SIG-M5 (cell line): ENCODE data around the gene NDUFB10.
"Not testable (repeated sequence)": the region's sequence is repeated elsewhere in the genome, so short reads cannot be mapped to it uniquely, and the experiment has no call there.

Experiments used
- DNase-seq: peaks from one replicate; lab custom pipeline; 2025; lab: John Stamatoyannopoulos, UW

Gene NDUFB10

DNA sequence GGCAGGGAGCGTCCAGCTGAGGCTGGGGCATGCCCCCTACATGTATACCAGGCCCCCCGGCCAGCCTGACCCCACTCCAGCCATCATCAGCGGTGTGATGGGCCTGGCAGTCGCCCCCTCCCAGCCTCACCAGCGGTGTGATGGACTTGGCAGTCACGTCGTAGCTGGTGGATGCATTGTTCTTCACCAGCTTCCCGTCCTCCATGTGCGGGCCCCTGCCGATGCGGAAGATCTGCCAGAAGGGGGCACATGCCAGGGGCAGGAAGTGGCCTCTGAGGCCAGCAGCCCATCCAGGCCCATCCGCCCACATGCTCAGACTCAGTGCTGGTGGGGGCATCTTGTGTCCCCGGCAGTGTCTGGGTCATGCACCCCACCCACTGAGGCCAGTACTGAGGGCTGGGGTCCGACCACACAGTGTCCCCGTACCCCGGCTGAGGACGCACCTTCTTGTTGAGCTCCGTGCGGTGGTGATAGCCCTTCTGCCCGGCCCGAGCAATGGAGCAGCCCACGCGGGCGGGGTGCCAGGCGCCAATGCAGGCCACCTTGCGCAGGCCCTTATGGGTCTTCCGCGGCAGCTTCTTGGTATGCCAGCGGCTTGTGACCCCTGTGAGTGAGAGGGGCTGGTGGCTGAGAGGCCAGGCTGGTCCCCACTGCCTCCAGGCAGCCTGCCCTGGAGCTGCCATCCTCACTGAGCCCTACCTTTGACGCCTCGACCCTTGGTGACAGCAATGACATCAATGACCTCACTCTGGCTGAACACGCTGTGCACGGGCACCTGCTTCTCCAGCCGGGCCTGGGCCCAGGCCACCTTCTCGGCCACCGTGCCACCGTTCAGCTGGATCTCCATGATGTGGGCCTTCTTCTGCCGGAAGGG lies 12.6 kb upstream of the NDUFB10 start:
- DNase-seq: no peak

DNA sequence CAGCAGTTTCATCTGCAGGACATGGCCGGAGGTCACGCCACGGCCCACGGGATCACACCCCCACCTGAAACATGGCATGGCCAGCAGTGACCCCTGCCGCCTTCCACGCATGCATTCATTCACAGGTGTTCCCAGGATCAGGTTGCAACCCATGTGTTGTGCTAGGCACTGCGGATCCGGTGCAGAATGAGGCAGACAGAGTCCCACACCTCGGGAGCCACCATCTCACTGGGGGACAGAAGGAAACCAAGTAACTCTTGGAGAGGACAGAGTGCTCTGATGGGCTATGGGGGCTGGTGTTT lies 12.0 kb upstream of the NDUFB10 start:
- no peak for DNase-seq

GRCh38 chr16:1949507-1949906 lies 9.8 kb upstream of the NDUFB10 start:
- DNase-seq: no peak

DNA sequence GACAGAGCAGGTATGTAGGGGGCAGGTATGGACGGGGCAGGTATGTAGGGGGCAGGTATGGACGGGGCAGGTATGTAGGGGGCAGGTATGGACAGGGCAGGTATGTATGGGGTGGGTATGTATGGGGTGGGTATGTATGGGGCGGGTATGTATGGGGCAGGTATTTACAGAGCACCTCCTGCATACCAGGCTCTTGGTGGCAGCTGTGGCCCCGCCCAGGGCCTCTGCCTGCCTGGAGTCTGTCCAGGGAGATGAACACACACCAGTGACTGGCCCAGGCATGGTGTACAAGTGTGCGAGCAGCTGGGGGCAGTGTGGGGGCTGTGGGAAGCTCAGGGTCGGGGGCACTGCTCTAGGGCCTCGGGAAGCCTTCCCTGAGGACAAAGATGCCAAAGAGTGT lies 9.3 kb upstream of the NDUFB10 start:
- DNase-seq: no peak

GRCh38 chr16:1950559-1950958 lies 8.8 kb upstream of the NDUFB10 start:
- DNase-seq: no peak

GRCh38 chr16:1953734-1954133 lies 5.6 kb upstream of the NDUFB10 start:
- no peak for DNase-seq

DNA sequence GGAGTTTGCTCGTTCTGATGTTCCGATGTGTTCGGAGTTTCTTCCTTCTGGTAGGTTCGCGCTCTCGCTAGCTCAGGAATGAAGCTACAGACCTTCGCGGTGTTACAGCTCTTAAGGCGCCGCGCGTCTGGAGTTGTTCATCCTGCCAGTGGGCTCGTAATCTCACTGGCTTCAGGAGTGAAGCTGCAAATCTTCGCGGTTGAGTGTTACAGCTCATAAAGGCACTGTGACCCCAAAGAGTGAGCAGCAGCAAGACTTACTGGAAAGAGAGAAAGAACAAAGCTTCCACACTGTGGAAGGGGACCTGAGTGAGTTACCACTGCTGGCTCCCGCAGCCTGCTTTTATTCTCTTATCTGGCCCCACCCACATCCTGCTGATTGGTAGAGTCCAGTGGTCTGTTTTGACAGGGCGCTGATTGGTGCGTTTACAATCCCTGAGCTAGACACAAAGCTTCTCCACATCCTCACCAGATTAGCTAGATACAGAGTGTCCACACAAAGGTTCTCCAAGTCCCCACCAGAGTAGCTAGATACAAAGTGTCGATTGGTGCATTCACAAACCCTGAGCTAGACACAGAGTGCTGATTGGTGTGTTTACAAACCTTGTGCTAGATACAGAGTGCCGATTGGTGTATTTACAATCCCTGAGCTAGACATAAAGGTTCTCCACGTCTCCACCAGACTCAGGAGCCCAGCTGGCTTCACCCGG lies 1.8 kb upstream of the NDUFB10 start:
- not testable (repeated sequence) for DNase-seq

DNA sequence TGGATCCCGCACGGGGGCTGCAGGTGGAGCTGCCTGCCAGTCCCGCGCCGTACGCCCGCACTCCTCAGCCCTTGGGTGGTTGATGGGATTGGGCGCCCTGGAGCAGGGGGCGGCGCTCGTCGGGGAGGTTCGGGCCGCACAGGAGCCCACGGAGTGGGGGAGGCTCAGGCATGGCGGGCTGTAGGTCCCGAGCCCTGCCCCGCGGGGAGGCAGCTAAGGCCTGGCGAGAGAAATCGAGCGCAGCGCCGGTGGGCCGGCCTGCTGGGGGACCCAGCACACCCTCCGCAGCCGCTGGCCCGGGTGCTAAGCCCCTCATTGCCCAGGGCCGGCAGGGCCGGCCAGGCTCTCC lies 1.2 kb upstream of the NDUFB10 start:
- DNase-seq: not testable (repeated sequence)

DNA sequence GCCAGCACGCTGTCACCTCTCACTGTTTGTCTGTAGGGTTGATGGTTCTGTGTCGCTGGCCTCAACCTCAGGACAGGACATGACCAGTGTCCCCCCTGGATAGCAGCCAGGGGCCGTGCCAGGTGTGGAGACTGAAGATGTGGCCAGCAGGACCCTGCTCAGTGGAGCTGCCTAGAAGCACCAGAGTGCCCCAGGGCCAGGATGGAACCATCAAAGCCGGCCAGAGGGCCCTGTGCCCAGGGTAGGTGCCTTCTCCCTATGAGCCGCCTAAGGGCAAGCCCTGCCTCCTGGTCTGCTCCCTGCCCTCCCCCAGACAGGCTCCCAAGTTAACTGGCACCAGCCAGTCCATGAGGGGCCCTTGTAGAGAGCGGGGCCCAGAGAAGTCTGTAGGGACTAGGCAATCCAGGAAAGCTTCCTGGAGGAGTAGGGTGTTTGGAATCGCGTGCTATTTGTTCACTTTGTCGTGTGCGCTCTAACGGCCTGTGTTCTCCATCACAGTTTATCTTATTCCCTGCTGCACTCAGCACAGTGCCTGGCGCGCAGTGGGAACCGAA lies 546 bp upstream of the NDUFB10 start:
- no peak for DNase-seq

GRCh38 chr16:1960665-1961630 lies 1.6 kb downstream of the NDUFB10 start:
- no peak for DNase-seq

DNA sequence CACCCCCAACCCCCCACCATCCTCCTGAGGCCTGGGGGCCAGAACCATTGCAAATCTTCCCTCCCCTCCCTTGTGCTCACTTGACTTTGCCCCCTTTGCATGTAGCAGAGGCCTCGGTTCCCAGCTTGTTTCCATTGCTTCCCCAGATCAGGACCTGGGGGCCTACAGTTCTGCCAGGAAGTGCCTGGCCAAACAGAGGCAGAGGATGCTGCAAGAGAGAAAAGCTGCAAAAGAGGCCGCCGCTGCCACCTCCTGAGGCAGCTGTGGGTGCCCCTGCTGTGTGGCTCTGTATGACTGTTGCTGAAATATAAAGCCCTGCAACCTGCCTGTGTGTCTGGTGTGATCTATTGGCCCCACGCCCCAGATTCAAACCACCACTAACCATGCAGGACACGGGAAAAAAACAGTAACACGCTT lies 2.3 kb downstream of the NDUFB10 start:
- no peak for DNase-seq

DNA sequence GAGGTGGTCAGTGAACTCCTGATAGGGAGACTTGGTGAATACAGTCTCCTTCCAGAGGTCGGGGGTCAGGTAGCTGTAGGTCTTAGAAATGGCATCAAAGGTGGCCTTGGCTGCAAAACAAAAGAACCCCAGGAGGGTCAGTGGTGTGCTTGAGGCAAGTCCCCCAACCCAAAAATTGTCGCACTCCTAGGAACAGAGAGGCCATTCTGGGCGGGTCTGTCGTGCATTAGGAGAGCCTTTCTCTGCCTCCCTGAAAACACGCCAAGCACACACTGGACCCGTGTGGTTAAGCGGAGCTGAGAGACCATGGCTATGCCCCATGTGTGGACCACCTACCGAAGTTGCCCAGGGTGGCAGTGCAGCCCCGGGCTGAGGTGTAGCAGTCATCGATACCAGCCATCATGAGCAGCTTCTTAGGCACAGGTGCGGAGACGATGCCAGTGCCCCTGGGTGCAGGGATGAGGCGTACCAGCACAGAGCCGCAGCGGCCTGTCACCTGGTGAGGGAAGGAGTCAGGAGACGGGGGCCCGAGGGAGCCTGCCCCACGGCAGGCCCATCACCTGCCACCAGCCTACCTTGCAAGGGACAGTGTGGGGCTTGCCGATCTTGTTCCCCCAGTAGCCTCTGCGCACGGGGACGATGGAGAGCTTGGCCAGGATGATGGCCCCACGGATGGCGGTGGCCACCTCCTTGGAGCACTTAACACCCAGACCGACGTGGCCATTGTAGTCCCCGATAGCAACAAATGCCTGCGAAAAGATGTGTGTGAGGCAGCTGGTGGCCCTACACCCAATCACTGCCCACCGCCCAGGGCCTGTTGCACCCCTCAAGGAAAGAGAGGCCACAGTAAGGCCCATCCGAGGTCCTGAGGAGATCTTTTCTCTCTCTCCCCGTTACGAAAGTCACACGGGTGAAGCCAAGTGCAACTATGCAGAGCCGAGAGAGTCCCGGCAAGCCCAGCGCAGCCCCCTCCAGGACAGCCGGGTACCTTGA lies 3.1 kb downstream of the NDUFB10 start:
- not testable (repeated sequence) for DNase-seq

GRCh38 chr16:1963806-1964505 lies 4.6 kb downstream of the NDUFB10 start:
- DNase-seq: no peak

- DNase-seq: peak; percentile 69
Measured at GRCh38 chr16:1964506-1965395, 5.4 kb downstream of the NDUFB10 start, which contains the start of gene RPS2. Gene RPS2 (minus strand): TSS chr16:1964826. CDS start chr16:1964625, 201 bp downstream.

DNA sequence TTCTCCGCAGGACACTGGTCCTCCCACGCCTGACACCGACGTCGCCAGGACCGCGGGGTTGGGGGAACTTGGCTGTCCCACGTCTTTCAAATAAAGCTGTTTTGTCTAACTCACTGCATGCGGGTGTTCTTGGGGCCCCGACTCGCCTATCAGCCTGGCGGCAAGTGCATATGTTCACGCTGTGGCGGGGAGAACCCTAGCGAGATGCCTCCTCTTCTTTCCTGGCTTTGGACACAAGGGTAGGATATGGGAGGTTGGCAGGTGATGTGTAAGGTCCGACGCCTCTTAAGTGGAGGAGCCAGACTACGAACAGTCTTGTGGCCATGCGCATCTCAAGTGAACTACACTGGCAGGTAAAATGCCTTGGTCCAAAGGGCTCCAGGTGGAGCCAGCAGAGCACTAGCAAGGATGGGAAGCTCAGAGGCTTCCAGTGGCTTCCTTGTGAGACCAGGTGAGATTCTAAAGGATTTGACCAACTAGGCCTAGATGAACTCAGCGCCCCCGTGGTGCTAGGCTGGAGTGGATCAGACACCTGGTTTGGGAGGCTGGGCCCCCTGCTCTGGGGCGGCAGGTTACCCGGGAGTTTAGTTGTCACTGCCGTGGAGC lies 6.2 kb downstream of the NDUFB10 start:
- DNase-seq: no peak

DNA sequence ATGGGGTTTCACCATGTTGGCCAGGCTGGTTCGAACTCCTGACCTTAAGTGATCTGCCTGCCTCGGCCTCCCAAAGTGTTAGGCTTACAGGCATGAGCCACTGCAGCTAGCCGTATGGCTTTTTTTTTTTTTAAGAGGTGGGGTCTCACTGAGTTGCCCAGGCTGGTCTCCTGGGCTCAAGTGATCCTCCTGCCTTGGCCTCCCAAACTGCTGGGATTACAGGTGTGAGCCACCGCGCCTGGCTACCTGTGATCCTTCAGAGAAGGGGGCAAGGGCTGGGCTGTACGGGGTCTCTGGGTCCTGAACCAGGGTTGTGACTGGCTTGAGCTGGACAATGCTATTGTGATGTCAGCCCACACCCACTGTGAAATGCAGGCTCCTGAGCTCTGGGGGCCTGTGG lies 7.1 kb downstream of the NDUFB10 start, which contains the start of gene RNF151:
RNF151 (plus strand) TSS at position 397 of the 400 bp plus-strand sequence. CDS start 26 bp downstream, outside the sequence.
- DNase-seq: no peak

GRCh38 chr16:1968146-1968953 lies 9.0 kb downstream of the NDUFB10 start:
- DNase-seq: no peak
